WTC11 (cell line): ENCODE measurements around the gene MYH10. TPM values are rescaled to one million over a fixed set of nuclear protein-coding genes. Genes with fewer than 3 reads are reported as not detected.

Experiments
- ATAC-seq: fragments of 200-7000 bp; cut with Tn5 transposase; 2 replicates; pipeline ENCODE4 v1.10.0; 2021; ENCODE audit warnings: mild to moderate bottlenecking, moderate library complexity
- CTCF ChIA-PET: fragments of 300-600 bp; sonication (Branson Sonifier 250); formaldehyde crosslinking; loops from one replicate; lab custom pipeline; 2021; ENCODE audit warnings: antibody characterized with exemption; lab: Charles Lee
- POLR2A ChIA-PET: fragments of 350-600 bp; sonication (Branson Sonifier 250); formaldehyde crosslinking; loops from one replicate; lab custom pipeline; 2021; ENCODE audit warnings: antibody characterized with exemption; lab: Charles Lee
- DNase-seq: peaks from one replicate; pipeline ENCODE4 v3.0.0; 2021; ENCODE audit warnings: low spot score
- H3K27ac Mint-ChIP-seq: 2 replicates; pipeline ENCODE4 v1.8.0; 2021; ENCODE audit warnings: mixed read lengths
- H3K27me3 Mint-ChIP-seq: 2 replicates; pipeline ENCODE4 v1.8.0; 2021; ENCODE audit warnings: low read depth, mild to moderate bottlenecking, moderate library complexity, mixed read lengths
- H3K36me3 Mint-ChIP-seq: 2 replicates; pipeline ENCODE4 v1.8.0; 2021; ENCODE audit warnings: mixed read lengths
- H3K4me1 Mint-ChIP-seq: 2 replicates; pipeline ENCODE4 v1.8.0; 2022; ENCODE audit warnings: mixed read lengths
- H3K4me3 Mint-ChIP-seq: 2 replicates; pipeline ENCODE4 v1.8.0; 2021; ENCODE audit warnings: mild to moderate bottlenecking, moderate library complexity, mixed read lengths
- H3K9me3 Mint-ChIP-seq: 2 replicates; pipeline ENCODE4 v1.8.0; 2021; ENCODE audit warnings: mixed read lengths
- EMX1 ChIP-seq: fragments of 250-450 bp; sonication (Bioruptor Pico); IDR thresholded peaks from 2 replicates; pipeline ENCODE4 v1.8.0; 2021; ENCODE audit warnings: mild to moderate bottlenecking
- NR1H2 ChIP-seq: sonication (generic); formaldehyde crosslinking; IDR thresholded peaks from 2 replicates; pipeline ENCODE4 v1.9.0; 2021; ENCODE audit warnings: mild to moderate bottlenecking, moderate library complexity, missing genetic modification reagents
- NR3C1 ChIP-seq: sonication (generic); formaldehyde crosslinking; conservative IDR thresholded peaks from 2 replicates; pipeline ENCODE4 v1.8.1; 2023; ENCODE audit warnings: low read depth, mild to moderate bottlenecking, missing genetic modification reagents
- RORB ChIP-seq: fragments of 250-450 bp; sonication (Bioruptor Pico); IDR thresholded peaks from 2 replicates; pipeline ENCODE4 v1.9.0; 2021; ENCODE audit warnings: mild to moderate bottlenecking
- ZNF263 ChIP-seq: sonication (generic); formaldehyde crosslinking; IDR thresholded peaks from 2 replicates; pipeline ENCODE4 v1.8.1; 2022; ENCODE audit warnings: low read depth, mild to moderate bottlenecking, moderate library complexity, missing genetic modification reagents
- ZNF671 ChIP-seq: fragments of 250-450 bp; sonication (Bioruptor Pico); IDR thresholded peaks from 2 replicates; pipeline ENCODE4 v1.8.0; 2021; ENCODE audit warnings: mild to moderate bottlenecking
- total RNA-seq: library from RNA; stranded (reverse); gene quantifications from 3 replicates; pipeline ENCODE4 v1.2.3, GENCODE V29; 2021
- TF ChIP-seq, protein P1 (sequence below): sonication (generic); formaldehyde crosslinking; IDR thresholded peaks from 2 replicates; pipeline ENCODE4 v1.8.0; 2023; ENCODE audit warnings: missing genetic modification reagents, mild to moderate bottlenecking, borderline replicate concordance
- TF ChIP-seq, protein P2 (sequence below): fragments of 250-450 bp; sonication (Bioruptor Pico); IDR thresholded peaks from 2 replicates; pipeline ENCODE4 v1.9.0; 2021; ENCODE audit warnings: moderate library complexity, mild to moderate bottlenecking, inconsistent platforms, borderline replicate concordance
- TF ChIP-seq, protein P3 (sequence below): sonication (generic); formaldehyde crosslinking; IDR thresholded peaks from 2 replicates; pipeline ENCODE4 v1.8.1; 2023; ENCODE audit warnings: mild to moderate bottlenecking, missing genetic modification reagents, moderate library complexity
- TF ChIP-seq, protein P4 (sequence below): sonication (generic); formaldehyde crosslinking; IDR thresholded peaks from 2 replicates; pipeline ENCODE4 v1.8.0; 2022; ENCODE audit warnings: mild to moderate bottlenecking, missing genetic modification reagents
- TF ChIP-seq, protein P5 (sequence below): sonication (generic); formaldehyde crosslinking; IDR thresholded peaks from 2 replicates; pipeline ENCODE4 v1.8.1; 2022; ENCODE audit warnings: mild to moderate bottlenecking, moderate library complexity, missing genetic modification reagents
- TF ChIP-seq, protein P6 (sequence below): fragments of 250-450 bp; sonication (Bioruptor Pico); IDR thresholded peaks from 2 replicates; pipeline ENCODE4 v1.9.0; 2021; ENCODE audit warnings: mild to moderate bottlenecking
- TF ChIP-seq, protein P7 (sequence below): sonication (generic); formaldehyde crosslinking; conservative IDR thresholded peaks from 2 replicates; pipeline ENCODE4 v1.8.1; 2023; ENCODE audit warnings: mild to moderate bottlenecking, low read depth, missing genetic modification reagents, moderate library complexity
- TF ChIP-seq, protein P8 (sequence below): sonication (generic); formaldehyde crosslinking; IDR thresholded peaks from 2 replicates; pipeline ENCODE4 v1.8.0; 2022; ENCODE audit warnings: mild to moderate bottlenecking, missing genetic modification reagents

MYH10 gene
- total RNA-seq, 1 experiment from 2014 or later: 231 TPM

DNA sequence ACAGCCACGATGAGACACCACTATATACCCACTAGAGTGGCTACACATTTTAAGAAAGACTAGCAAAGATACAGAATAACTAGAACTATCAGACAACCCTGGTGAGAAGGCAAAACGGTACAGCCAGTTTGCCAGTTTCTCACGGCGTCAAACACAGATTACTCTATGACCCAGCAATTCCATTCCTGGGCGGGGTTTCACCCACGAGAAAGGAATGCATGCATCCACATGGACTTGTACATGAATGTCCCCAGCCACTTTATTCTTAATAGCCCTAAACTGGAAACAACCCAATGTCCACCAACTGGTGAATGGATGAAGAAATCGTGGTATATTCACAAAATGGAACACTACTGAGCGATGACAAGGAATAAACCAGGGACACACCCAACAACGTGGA, 74.5 kb downstream of the MYH10 start:
- peaks cover 41% of the 10 kb centered on the region for H3K36me3 Mint-ChIP-seq
- no peak overlapping the region for H3K27ac Mint-ChIP-seq
- H3K27me3 Mint-ChIP-seq: no peaks in the 10 kb centered on the region
- TF ChIP-seq, protein P1, sequence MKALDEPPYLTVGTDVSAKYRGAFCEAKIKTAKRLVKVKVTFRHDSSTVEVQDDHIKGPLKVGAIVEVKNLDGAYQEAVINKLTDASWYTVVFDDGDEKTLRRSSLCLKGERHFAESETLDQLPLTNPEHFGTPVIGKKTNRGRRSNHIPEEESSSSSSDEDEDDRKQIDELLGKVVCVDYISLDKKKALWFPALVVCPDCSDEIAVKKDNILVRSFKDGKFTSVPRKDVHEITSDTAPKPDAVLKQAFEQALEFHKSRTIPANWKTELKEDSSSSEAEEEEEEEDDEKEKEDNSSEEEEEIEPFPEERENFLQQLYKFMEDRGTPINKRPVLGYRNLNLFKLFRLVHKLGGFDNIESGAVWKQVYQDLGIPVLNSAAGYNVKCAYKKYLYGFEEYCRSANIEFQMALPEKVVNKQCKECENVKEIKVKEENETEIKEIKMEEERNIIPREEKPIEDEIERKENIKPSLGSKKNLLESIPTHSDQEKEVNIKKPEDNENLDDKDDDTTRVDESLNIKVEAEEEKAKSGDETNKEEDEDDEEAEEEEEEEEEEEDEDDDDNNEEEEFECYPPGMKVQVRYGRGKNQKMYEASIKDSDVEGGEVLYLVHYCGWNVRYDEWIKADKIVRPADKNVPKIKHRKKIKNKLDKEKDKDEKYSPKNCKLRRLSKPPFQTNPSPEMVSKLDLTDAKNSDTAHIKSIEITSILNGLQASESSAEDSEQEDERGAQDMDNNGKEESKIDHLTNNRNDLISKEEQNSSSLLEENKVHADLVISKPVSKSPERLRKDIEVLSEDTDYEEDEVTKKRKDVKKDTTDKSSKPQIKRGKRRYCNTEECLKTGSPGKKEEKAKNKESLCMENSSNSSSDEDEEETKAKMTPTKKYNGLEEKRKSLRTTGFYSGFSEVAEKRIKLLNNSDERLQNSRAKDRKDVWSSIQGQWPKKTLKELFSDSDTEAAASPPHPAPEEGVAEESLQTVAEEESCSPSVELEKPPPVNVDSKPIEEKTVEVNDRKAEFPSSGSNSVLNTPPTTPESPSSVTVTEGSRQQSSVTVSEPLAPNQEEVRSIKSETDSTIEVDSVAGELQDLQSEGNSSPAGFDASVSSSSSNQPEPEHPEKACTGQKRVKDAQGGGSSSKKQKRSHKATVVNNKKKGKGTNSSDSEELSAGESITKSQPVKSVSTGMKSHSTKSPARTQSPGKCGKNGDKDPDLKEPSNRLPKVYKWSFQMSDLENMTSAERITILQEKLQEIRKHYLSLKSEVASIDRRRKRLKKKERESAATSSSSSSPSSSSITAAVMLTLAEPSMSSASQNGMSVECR (CRISPR knock-in tag): no peak
- H3K4me3 Mint-ChIP-seq: no peak overlapping the region
- POLR2A ChIA-PET: no interaction called here
- CTCF ChIA-PET: no interaction called here
- H3K4me1 Mint-ChIP-seq: no peaks in the 10 kb centered on the region
- DNase-seq (no peak), ATAC-seq (no peak)
- peaks cover 4% of the 10 kb centered on the region for H3K9me3 Mint-ChIP-seq

DNA sequence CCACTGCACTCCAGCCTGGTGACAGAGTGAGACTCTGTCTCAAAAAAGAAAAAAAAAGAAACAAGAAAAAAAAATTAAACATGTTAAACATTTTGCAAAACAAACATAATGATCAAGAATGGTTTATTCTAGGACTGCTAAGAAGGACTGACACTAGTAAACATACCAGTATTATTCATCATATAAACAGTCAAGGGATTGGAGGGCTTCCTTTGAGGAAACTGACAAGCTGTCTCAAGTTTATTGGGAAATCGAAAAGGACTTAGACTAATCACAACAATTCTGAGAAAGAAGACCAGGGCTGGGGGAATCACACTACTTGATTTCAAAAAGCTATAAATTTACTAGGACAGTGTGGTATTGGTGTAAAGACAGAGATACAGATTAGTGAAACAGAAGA, 75.5 kb downstream of the MYH10 start:
- DNase-seq (no peak), ATAC-seq (no peak)
- ChIA-PET CTCF (no interaction called here), POLR2A (no interaction called here)
- no peak overlapping the region for H3K4me3 Mint-ChIP-seq
- H3K36me3 Mint-ChIP-seq: peaks cover 34% of the 10 kb centered on the region
- no peaks in the 10 kb centered on the region for H3K27me3 Mint-ChIP-seq
- TF ChIP-seq, protein P2, sequence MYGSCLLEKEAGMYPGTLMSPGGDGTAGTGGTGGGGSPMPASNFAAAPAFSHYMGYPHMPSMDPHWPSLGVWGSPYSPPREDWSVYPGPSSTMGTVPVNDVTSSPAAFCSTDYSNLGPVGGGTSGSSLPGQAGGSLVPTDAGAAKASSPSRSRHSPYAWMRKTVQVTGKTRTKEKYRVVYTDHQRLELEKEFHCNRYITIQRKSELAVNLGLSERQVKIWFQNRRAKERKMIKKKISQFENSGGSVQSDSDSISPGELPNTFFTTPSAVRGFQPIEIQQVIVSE (CRISPR knock-in tag): no peak
- TF ChIP-seq, protein P3, sequence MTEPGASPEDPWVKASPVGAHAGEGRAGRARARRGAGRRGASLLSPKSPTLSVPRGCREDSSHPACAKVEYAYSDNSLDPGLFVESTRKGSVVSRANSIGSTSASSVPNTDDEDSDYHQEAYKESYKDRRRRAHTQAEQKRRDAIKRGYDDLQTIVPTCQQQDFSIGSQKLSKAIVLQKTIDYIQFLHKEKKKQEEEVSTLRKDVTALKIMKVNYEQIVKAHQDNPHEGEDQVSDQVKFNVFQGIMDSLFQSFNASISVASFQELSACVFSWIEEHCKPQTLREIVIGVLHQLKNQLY: no peak
- TF ChIP-seq, protein P4, sequence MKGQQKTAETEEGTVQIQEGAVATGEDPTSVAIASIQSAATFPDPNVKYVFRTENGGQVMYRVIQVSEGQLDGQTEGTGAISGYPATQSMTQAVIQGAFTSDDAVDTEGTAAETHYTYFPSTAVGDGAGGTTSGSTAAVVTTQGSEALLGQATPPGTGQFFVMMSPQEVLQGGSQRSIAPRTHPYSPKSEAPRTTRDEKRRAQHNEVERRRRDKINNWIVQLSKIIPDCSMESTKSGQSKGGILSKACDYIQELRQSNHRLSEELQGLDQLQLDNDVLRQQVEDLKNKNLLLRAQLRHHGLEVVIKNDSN: no peak
- TF ChIP-seq ZNF263 (CRISPR knock-in tag): no peak
- no peak for TF ChIP-seq EMX1 (CRISPR knock-in tag)
- TF ChIP-seq, protein P5, sequence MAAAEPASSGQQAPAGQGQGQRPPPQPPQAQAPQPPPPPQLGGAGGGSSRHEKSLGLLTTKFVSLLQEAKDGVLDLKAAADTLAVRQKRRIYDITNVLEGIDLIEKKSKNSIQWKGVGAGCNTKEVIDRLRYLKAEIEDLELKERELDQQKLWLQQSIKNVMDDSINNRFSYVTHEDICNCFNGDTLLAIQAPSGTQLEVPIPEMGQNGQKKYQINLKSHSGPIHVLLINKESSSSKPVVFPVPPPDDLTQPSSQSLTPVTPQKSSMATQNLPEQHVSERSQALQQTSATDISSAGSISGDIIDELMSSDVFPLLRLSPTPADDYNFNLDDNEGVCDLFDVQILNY (CRISPR knock-in tag): no peak
- TF ChIP-seq NR1H2: no peak
- TF ChIP-seq, protein P6, sequence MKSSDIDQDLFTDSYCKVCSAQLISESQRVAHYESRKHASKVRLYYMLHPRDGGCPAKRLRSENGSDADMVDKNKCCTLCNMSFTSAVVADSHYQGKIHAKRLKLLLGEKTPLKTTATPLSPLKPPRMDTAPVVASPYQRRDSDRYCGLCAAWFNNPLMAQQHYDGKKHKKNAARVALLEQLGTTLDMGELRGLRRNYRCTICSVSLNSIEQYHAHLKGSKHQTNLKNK (CRISPR knock-in tag): no peak
- TF ChIP-seq, protein P7, sequence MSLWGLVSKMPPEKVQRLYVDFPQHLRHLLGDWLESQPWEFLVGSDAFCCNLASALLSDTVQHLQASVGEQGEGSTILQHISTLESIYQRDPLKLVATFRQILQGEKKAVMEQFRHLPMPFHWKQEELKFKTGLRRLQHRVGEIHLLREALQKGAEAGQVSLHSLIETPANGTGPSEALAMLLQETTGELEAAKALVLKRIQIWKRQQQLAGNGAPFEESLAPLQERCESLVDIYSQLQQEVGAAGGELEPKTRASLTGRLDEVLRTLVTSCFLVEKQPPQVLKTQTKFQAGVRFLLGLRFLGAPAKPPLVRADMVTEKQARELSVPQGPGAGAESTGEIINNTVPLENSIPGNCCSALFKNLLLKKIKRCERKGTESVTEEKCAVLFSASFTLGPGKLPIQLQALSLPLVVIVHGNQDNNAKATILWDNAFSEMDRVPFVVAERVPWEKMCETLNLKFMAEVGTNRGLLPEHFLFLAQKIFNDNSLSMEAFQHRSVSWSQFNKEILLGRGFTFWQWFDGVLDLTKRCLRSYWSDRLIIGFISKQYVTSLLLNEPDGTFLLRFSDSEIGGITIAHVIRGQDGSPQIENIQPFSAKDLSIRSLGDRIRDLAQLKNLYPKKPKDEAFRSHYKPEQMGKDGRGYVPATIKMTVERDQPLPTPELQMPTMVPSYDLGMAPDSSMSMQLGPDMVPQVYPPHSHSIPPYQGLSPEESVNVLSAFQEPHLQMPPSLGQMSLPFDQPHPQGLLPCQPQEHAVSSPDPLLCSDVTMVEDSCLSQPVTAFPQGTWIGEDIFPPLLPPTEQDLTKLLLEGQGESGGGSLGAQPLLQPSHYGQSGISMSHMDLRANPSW (CRISPR knock-in tag): no peak
- TF ChIP-seq NR3C1 (CRISPR knock-in tag): no peak
- TF ChIP-seq, protein P8, sequence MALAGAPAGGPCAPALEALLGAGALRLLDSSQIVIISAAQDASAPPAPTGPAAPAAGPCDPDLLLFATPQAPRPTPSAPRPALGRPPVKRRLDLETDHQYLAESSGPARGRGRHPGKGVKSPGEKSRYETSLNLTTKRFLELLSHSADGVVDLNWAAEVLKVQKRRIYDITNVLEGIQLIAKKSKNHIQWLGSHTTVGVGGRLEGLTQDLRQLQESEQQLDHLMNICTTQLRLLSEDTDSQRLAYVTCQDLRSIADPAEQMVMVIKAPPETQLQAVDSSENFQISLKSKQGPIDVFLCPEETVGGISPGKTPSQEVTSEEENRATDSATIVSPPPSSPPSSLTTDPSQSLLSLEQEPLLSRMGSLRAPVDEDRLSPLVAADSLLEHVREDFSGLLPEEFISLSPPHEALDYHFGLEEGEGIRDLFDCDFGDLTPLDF: no peak
- no peak for TF ChIP-seq RORB
- TF ChIP-seq ZNF671 (CRISPR knock-in tag): no peak
- H3K27ac Mint-ChIP-seq: no peak overlapping the region; the same call in 1 of the 2 replicates
- peaks cover 4% of the 10 kb centered on the region for H3K9me3 Mint-ChIP-seq
- H3K4me1 Mint-ChIP-seq: no peaks in the 10 kb centered on the region
